ENCODE measurements around the gene MX2.

Gene MX2

DNA sequence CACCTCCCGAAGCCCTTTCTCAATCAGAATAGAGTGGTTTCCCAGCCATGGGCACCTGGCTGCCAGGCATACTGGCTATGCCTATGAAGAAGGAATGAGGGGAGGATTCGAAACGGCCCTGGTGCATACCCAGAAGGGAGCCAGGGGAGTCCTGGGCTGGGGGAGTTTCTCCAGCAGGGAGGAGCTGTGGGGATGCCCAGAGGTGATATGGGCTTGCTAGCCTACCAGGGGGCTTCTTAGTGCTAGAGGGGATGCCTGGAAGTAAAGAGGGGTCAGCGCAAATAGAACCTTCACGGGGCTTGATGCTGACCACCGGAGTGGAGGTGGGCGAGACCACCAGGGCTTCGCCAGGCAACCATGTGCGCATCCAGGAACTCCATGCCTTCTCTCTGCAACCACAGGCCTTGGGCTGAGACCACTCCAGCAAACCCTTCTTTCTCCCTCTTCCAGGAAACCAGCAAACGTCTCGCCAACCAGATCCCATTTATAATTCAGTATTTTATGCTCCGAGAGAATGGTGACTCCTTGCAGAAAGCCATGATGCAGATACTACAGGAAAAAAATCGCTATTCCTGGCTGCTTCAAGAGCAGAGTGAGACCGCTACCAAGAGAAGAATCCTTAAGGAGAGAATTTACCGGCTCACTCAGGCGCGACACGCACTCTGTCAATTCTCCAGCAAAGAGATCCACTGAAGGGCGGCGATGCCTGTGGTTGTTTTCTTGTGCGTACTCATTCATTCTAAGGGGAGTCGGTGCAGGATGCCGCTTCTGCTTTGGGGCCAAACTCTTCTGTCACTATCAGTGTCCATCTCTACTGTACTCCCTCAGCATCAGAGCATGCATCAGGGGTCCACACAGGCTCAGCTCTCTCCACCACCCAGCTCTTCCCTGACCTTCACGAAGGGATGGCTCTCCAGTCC lies 46.0 kb downstream of the MX2 start:
- H3K27me3 ChIP-seq (ENCODE audit: control insufficient read depth, low read length), result no peaks in the 10 kb centered on the region

DNA sequence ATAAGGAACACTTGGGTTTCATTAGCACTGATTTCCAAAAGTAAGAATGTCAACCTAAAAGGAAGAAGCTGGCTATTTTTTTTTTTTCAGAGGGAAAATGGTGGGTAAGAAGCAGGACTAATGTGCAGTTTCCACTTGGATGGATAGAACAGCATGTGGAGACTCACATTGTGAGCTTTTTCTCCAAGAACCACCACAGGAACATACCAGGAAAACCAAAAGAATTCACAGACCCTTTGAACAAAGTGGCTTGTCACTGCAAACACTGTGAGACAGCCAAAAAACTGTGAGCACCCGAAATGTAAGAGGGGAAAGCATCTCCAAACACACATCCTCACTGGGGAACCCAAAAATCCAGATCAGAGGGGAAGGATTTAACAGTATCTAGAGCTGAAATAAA lies 48.5 kb downstream of the MX2 start:
- Histone ChIP-seq H3K27me3 (ENCODE audit: control insufficient read depth, low read length) (no peaks in the 10 kb centered on the region), H3K4me1 (ENCODE audit: control insufficient read depth, low read length) (no peaks in the 10 kb centered on the region), H3K36me3 (ENCODE audit: control insufficient read depth, low read length) (no peaks in the 10 kb centered on the region), H3K4me3 (ENCODE audit: low read length) (no peak overlapping the region), H3F3A (ENCODE audit: control insufficient read depth, insufficient read depth) (no peaks in the 10 kb centered on the region), H3K27ac (ENCODE audit: low read depth, low read length) (no peak overlapping the region), H3K79me2 (ENCODE audit: control insufficient read depth, low read length) (no peaks in the 10 kb centered on the region), H3K9me3 (ENCODE audit: control insufficient read depth, insufficient read depth, low read length) (no peaks in the 10 kb centered on the region), H3K4me2 (ENCODE audit: low read length) (no peak overlapping the region), H3K9me2 (replicated peaks; ENCODE audit: control insufficient read depth, low read length) (no peaks in the 10 kb centered on the region), H4K20me1 (ENCODE audit: control insufficient read depth, insufficient read depth, low read depth, low read length) (no peaks in the 10 kb centered on the region)
- TF ChIP-seq, protein P1, sequence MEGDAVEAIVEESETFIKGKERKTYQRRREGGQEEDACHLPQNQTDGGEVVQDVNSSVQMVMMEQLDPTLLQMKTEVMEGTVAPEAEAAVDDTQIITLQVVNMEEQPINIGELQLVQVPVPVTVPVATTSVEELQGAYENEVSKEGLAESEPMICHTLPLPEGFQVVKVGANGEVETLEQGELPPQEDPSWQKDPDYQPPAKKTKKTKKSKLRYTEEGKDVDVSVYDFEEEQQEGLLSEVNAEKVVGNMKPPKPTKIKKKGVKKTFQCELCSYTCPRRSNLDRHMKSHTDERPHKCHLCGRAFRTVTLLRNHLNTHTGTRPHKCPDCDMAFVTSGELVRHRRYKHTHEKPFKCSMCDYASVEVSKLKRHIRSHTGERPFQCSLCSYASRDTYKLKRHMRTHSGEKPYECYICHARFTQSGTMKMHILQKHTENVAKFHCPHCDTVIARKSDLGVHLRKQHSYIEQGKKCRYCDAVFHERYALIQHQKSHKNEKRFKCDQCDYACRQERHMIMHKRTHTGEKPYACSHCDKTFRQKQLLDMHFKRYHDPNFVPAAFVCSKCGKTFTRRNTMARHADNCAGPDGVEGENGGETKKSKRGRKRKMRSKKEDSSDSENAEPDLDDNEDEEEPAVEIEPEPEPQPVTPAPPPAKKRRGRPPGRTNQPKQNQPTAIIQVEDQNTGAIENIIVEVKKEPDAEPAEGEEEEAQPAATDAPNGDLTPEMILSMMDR (IDR thresholded peaks at IDR 0.05; ENCODE audit: low read depth, low read length, poor library complexity, severe bottlenecking), result no peak
- no peak for TF ChIP-seq EZH2phosphoT487 (IDR thresholded peaks at IDR 0.05; ENCODE audit: borderline replicate concordance, low read length)

More for the DNA sequence above, 46.0 kb downstream of the MX2 start:
- no peak overlapping the region for H3K4me2 ChIP-seq (ENCODE audit: low read length)
- H3K27ac ChIP-seq (ENCODE audit: low read depth, low read length), result no peak overlapping the region
- H3F3A ChIP-seq (ENCODE audit: control insufficient read depth, insufficient read depth), result no peaks in the 10 kb centered on the region
- H4K20me1 ChIP-seq (ENCODE audit: control insufficient read depth, insufficient read depth, low read depth, low read length), result no peaks in the 10 kb centered on the region
- H3K79me2 ChIP-seq (ENCODE audit: control insufficient read depth, low read length), result no peaks in the 10 kb centered on the region
- TF ChIP-seq, protein P1 (IDR thresholded peaks at IDR 0.05; ENCODE audit: low read depth, low read length, poor library complexity, severe bottlenecking), result no peak
- TF ChIP-seq EZH2phosphoT487 (IDR thresholded peaks at IDR 0.05; ENCODE audit: borderline replicate concordance, low read length), result no peak
- no peaks in the 10 kb centered on the region for H3K36me3 ChIP-seq (ENCODE audit: control insufficient read depth, low read length)
- H3K4me3 ChIP-seq (ENCODE audit: low read length), result no peak overlapping the region
- H3K4me1 ChIP-seq (ENCODE audit: control insufficient read depth, low read length), result no peaks in the 10 kb centered on the region
- no peaks in the 10 kb centered on the region for H3K9me3 ChIP-seq (ENCODE audit: control insufficient read depth, insufficient read depth, low read length)
- H3K9me2 ChIP-seq (replicated peaks; ENCODE audit: control insufficient read depth, low read length), result no peaks in the 10 kb centered on the region

DNA sequence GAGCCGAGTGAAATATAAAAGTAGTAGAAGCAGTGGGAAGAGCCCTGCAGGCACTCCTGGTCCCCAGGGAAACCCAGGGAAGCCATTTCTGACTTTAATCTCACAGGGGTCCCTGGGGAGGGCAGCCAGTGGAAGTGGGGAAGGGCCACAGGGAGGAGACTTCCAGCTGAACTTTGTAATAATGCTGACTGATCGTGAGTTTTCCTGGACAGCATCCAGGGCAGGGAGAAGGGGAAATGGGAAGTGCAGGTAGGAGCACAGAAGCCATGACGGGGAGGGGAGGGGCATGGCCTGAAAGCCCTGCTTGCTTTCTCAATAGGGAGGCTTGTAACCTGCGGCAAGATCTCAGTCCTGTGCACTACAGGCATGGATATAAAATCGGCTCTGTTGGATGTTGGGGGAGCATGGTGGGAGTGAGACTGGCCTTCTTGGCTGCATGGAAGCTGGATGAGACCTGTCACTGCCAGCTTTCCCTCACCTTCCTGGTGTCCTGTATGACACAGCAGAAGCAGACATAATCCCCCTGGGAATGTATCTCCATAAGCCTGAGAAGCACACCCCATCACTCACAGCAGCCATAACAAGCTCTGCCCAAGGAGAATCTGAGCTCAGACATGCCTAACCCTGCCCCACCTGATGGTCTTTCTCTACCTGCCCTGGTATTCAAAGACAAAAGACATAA lies 49.1 kb downstream of the MX2 start:
- Histone ChIP-seq H3K36me3 (ENCODE audit: control insufficient read depth, low read length) (no peaks in the 10 kb centered on the region), H3K4me2 (ENCODE audit: low read length) (no peak overlapping the region), H3K4me1 (ENCODE audit: control insufficient read depth, low read length) (no peaks in the 10 kb centered on the region), H3K9me3 (ENCODE audit: control insufficient read depth, insufficient read depth, low read length) (no peaks in the 10 kb centered on the region), H3K79me2 (ENCODE audit: control insufficient read depth, low read length) (no peaks in the 10 kb centered on the region), H3K9me2 (replicated peaks; ENCODE audit: control insufficient read depth, low read length) (no peaks in the 10 kb centered on the region), H3F3A (ENCODE audit: control insufficient read depth, insufficient read depth) (no peaks in the 10 kb centered on the region), H3K4me3 (ENCODE audit: low read length) (no peak overlapping the region), H3K27ac (ENCODE audit: low read depth, low read length) (no peak overlapping the region), H4K20me1 (ENCODE audit: control insufficient read depth, insufficient read depth, low read depth, low read length) (no peaks in the 10 kb centered on the region), H3K27me3 (ENCODE audit: control insufficient read depth, low read length) (no peaks in the 10 kb centered on the region)
- no peak for TF ChIP-seq EZH2phosphoT487 (IDR thresholded peaks at IDR 0.05; ENCODE audit: borderline replicate concordance, low read length)
- TF ChIP-seq, protein P1 (IDR thresholded peaks at IDR 0.05; ENCODE audit: low read depth, low read length, poor library complexity, severe bottlenecking), result no peak

Data from DOHH2 (cell line).